GM12892 (cell line): ENCODE results near the gene ZNF586.

Experiments used
- POLR2A ChIP-seq: IDR thresholded peaks from 2 replicates; pipeline ENCODE4 v1.6.1; 2011; ENCODE audit warnings: low read depth, low read length, control low read depth
- POLR2AphosphoS5 ChIP-seq: IDR thresholded peaks from 2 replicates; pipeline ENCODE4 v1.6.1; 2011; ENCODE audit warnings: low read depth, low read length, control low read depth
- TAF1 ChIP-seq: IDR thresholded peaks from 2 replicates; pipeline ENCODE4 v1.6.1; 2011; ENCODE audit warnings: low read depth, mild to moderate bottlenecking, control low read depth, low read length, borderline replicate concordance

GRCh38 chr19:57803265-57803593 is 33.8 kb downstream of the ZNF586 start:
- TF ChIP-seq POLR2AphosphoS5, result no peak
- TF ChIP-seq POLR2A, result no peak
- TF ChIP-seq TAF1, result no peak
